Measurements from ENCODE around the gene VPS35L.

Gene VPS35L

DNA sequence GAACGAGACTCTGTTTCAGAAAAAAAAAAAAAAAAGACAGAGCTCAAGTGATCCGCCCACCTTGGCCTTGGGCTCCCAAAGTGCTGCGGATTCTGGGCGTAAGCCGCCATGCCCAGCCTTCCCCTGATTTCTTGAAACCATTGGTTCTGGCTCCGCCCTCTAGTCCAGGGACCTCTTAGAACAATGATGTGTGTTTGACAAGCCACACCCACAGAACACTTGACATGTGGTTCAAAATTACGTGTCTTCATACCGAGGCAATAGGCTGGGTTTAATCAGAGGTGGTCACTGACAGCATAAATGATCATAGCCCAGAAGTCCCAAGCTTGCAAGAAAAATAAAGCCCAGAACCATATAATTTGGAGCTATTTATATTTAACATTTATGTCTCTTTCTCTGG lies 139.5 kb downstream of the VPS35L start:
- no peak for DNase-seq (ENCODE audit: low spot score)

- peak; percentile 79 for DNase-seq (ENCODE audit: low spot score)
These were observed 140.8 kb downstream of the VPS35L start for GRCh38 chr16:19696328-19696727.

- no peak for DNase-seq (ENCODE audit: low spot score)
These were observed 141.5 kb downstream of the VPS35L start for GRCh38 chr16:19696961-19697360.

- DNase-seq (ENCODE audit: low spot score): no peak
These were observed 142.3 kb downstream of the VPS35L start for GRCh38 chr16:19697756-19698318.

- DNase-seq (ENCODE audit: low spot score): peak; percentile 73
These were observed 143.3 kb downstream of the VPS35L start for GRCh38 chr16:19698480-19699465.

- DNase-seq (ENCODE audit: low spot score): no peak
These were observed 144.0 kb downstream of the VPS35L start for GRCh38 chr16:19699472-19699871.

GRCh38 chr16:19700319-19700781 lies 144.8 kb downstream of the VPS35L start:
- DNase-seq (ENCODE audit: low spot score): peak; percentile 51

GRCh38 chr16:19701091-19701490 lies 145.6 kb downstream of the VPS35L start:
- DNase-seq (ENCODE audit: low spot score): no peak

- DNase-seq (ENCODE audit: low spot score): no peak
These were observed 147.8 kb downstream of the VPS35L start for GRCh38 chr16:19703172-19703889.

DNA sequence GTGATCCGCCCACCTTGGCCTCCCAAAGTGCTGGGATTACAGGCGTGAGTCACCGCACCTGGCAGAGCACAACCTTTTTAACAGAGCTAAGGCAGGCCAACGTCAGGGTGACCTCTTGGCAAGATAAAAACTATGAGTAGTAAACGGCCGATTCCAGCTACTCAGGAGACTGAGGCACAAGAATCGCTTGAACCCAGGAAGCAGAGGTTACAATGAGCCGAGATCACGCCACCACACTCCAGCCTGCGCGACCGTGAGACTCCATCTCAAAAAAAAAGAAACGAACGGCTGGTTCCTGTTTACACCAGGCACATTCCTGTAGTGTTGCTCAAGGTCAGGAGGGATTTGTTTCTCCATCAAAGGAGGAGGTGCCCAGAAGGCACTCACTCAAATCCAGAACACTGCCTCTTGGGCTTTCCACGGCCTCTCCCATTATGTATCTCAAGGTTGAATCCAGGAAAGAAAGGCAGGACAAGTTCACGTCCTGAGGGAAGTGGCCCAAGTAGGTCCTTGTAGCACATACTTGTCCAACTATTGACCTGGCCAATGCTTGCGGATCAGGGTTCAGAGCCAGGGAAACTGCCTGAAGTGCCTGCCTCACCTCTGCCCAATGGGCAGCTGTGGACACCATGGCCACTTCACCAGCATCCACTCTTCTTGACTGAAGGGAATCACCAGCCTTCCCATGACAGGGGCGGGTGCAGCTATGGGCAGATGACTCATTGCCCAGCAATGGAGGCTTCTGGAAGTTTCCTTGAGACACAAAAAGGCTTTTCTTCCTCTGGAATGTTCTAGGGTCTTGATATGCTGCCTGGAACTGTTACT lies 149.0 kb downstream of the VPS35L start:
- peak; percentile 57 for DNase-seq (ENCODE audit: low spot score)

DNA sequence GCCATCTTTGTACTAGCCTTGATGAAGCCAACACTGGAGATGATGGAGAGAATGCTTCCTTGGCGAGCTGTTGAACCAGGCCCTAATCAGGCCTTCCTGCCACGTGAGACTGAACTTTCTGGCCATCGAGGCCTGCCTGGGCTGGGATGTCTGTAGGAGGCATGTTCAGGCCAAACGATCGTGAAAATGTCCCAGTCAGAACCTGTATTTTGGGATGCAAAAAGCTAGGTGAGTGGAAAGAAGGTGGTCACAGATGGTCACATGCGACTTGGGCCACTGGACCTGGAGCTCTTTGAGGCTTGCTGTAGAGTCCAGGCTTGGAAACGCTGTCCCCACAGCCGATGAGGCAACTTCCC lies 149.6 kb downstream of the VPS35L start:
- DNase-seq (ENCODE audit: low spot score): no peak

DNA sequence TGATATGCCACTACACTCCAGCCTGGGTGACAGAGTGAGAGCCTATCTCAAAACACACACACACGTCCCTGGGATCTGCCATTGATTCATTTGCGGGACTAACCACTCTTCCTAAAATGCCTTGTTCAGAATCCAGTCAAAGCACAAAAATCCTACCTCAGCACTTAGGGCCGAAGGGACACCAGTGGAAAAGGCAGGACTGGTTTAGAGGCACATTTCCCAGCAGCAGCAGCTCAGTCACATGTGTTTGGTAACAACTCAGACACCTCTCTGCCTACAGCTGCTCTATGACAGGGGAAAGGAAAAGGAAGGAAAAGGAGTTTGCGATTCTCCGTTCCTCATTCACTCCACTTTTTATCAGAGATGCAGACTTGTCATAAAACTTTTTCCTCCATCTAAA lies 150.3 kb downstream of the VPS35L start:
- DNase-seq (ENCODE audit: low spot score): no peak

DNA sequence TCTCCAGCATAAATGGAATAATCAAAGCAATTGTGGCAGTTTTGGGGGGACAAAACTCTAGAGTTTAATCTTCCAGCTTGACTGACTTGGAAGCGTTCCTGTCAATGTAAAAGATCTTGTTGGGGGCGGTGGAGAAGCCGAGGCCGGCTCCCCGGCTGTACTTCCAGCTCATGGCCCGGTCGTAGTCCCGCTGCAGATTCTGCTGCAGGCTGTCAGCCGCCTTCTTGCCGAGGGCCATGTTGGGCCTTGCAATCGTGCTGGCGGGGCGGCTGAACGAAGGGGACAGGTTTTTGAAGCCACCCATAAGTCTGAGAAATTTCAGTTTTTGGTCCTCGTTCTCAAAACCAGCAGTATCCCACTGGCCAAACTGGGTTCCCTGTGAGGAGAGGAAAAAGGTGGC lies 151.3 kb downstream of the VPS35L start:
- DNase-seq (ENCODE audit: low spot score): no peak

DNA sequence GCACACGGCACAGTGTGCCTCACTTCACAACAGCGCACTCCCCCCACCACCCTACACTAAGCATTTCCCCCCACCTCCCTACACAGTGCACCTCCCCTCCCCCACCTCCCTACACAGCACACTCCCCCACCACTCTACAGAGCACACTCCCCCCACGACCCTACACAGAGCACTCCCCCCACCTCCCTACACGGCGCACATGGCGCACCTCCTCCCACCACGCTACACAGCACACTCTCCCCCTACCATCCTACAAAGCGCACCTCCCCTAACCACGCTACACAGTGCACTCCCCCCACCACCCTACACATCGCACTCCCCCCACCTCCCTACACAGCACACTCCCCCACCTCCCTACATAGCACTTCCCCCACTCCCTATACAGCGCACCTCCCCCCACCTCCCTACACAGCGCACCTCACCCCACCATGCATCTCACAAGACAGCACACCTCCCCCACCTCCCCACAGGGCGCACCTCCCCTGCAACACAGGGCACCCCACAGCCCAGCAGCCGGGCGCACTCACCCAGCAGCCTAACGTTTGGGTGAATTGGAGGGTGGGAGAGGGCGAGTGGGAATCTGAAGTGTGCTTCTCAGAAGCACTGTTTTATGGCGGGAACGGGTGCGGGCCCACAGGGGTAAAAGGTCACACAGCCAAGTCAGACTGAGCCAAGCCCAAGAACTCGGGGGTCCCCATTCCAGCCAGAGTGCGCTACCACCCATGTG lies 152.2 kb downstream of the VPS35L start:
- no peak for DNase-seq (ENCODE audit: low spot score)

GRCh38 chr16:19708296-19709205 lies 153.0 kb downstream of the VPS35L start:
- DNase-seq (ENCODE audit: low spot score): no peak

DNA sequence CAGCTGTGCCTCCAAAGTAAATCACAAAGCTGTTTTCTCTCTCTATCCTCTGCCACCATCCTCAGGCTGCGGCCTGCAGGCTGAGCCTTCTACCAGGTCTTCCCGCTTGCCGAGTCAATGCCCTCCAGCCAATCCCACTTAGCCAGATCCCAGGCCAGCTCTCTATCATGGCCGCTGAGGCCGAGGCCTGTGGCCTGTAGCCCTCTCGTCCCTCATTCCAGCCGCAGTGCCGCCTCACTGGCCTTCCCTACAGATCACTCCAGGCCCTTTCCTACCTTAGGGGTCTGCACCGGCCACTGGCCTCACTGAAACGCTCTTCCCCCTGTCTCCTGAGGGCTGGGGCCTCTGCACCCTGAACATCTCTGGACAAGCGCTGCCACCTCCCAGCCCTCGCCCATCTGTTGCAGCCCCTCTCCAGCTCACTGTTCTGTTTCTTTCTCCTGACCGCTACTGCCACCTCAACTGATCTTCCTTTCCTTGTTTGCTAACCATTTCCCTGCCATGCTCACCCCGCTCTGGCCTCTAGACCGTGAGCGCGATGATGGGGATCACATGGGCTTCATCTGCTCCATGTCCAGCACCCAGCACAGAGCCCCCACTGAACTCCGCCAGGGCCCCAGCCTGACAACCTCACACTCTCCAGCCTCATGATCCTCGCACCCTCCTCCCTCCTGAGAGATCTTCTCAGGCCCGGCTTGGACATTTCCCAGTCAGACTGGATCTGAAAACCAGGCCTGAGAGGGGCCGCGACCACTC lies 154.1 kb downstream of the VPS35L start:
- no peak for DNase-seq (ENCODE audit: low spot score)

DNA sequence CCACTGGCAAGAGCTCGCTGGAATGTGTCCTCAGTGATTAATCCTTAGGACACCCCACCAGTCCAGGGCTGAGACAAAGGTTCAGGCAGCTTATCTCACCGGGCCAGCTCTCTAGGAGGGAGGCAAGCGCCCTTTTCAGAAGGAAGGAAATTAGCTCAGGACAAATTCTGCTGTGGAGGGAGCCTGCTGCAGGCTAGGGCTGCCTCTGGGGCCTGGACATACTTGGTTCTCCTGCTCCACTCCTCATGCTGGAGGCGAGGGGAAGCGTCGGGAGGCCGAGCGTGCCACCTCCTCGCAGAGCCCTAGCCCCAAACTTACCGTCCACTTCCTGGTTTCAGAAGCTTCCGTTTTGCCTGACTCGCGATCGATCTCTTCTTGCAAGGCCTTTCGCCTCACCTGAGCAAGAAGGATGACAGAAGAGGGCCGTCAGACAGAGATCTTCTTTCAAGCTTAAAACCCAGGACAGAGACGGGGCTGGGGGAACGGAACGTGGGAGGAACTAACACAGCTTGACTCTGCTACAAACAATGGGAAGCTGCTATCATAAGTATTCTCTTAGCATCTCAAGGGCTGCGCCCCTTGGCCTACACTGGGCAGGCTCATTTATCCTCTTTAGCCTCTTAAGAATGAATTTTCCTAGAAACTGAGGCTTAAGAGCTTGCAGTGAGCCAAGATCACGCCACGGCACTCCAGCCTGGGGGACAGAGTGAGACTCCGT lies 154.8 kb downstream of the VPS35L start:
- no peak for DNase-seq (ENCODE audit: low spot score)

GRCh38 chr16:19710991-19711545 lies 155.6 kb downstream of the VPS35L start:
- no peak for DNase-seq (ENCODE audit: low spot score)
